ENCODE results near the gene DMXL2. TPM values are rescaled to one million over a fixed set of nuclear protein-coding genes. Genes with fewer than 3 reads are reported as not detected.
A peak's percentile ranks its signal among the peaks of the same experiment; 100 is the strongest.

The DMXL2 gene
- polyA plus RNA-seq, 1 of the 3 experiments (the other 2 are of a cell fraction): 6.4 TPM

DNA sequence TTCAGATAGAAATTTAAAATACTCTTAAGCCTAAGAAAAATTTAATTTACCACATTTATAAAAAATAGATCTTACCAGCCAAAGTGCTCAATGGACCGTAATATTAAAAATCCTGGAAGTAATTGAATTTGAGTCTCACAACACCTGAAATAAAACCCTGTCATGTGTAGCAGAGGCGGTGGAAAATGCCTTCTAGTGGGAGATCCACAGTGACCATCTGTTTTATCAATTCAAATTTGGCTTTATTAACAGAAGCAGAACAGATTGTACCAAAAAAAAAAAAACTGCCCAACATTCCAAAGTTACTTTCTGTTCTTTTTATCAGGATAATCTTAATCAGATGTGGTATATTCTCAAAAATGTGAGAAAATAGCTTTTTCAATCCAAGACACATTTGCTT lies 71.7 kb downstream of the DMXL2 start (continued):
- TF ChIP-seq REST (IDR thresholded peaks at IDR 0.05; ENCODE audit: low read depth, low read length) (no peak), SMC3 (IDR thresholded peaks at IDR 0.05; ENCODE audit: low read depth, low read length) (no peak)

GRCh38 chr15:51547656-51548055 lies 74.9 kb downstream of the DMXL2 start:
- Histone ChIP-seq H3K9me3 (no peaks in the 10 kb centered on the region), H4K20me1 (ENCODE audit: insufficient read depth) (no peaks in the 10 kb centered on the region), H3F3A (replicated peaks; ENCODE audit: insufficient read depth) (no peaks in the 10 kb centered on the region), H3K4me1 (ENCODE audit: control insufficient read depth in 1 of 2, insufficient read depth in 2 of 2, low read depth in 1 of 2, low read length in 1 of 2) (no peaks in the 10 kb centered on the region; a peak in 1 of 4 replicates), H2AFZ (ENCODE audit: low read depth) (no peak overlapping the region), H3K36me3 (replicated peaks in 1 of 2; ENCODE audit: control insufficient read depth in 1 of 2, insufficient read depth in 2 of 2, low read length in 1 of 2) (peaks cover 6 to 9% of the 10 kb centered on the region in 2 experiments), H3K4me3 (ENCODE audit: low read depth in 2 of 2, low read length in 1 of 2) (no peak overlapping the region), H3K27ac (ENCODE audit: low read depth in 2 of 2, low read length in 1 of 2) (no peak overlapping the region), H3K9ac (no peak overlapping the region), H3K4me2 (no peak overlapping the region), H3K9me2 (no peaks in the 10 kb centered on the region), H3K79me2 (ENCODE audit: insufficient read depth) (no peaks in the 10 kb centered on the region), H3K27me3 (ENCODE audit: insufficient read depth) (no peaks in the 10 kb centered on the region)
- POLR2A ChIA-PET: no interaction called here
- CTCF ChIA-PET: interaction anchor here (1.1 to 2.9 kb wide), 2 partner anchors 74 to 229 kb away, joined by 3 to 10 read pairs; no protein-coding TSS in a partner anchor
- no peak for TF ChIP-seq FOSL2 (IDR thresholded peaks at IDR 0.05; ENCODE audit: borderline replicate concordance, low read depth)
- WGBS (ENCODE audit: low lambda C conversion rate): 93% methylated on average over 2 of the region's 2 CpGs
- no peak for DNase-seq

DNA sequence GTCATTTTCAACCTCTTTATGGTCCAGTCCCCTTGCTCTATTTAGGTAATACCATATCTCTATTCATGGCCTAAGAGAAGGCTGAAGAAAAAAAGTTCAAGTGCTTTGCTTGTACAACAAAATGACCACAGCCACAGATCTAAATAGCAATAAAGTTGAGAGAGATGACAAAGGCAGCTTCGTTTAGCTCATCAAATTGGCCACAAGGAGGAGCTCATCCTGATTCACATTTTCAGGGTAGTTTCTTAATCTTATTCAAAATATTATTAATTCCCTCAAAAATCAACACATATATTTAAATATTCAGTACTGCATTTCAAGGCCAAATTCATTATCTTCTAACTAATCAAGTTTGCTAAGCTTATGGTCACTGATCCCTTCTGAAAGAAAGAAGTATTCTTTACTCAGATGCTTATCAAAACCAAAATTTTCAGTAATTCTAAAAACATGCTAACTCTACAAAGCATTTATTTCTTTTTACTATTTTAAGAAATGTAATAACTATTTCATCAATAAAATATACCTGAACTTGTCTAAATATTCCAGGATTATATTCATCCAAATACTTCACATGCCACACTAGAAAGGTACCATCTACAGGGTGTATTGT lies 85.5 kb downstream of the DMXL2 start:
- Histone ChIP-seq H3F3A (replicated peaks; ENCODE audit: insufficient read depth) (no peaks in the 10 kb centered on the region), H3K4me1 (ENCODE audit: control insufficient read depth in 1 of 2, insufficient read depth in 2 of 2, low read depth in 1 of 2, low read length in 1 of 2) (no peaks in the 10 kb centered on the region), H3K9ac (no peak overlapping the region), H3K27me3 (ENCODE audit: insufficient read depth) (no peaks in the 10 kb centered on the region), H3K36me3 (replicated peaks in 1 of 2; ENCODE audit: control insufficient read depth in 1 of 2, insufficient read depth in 2 of 2, low read length in 1 of 2) (peaks cover 6 to 21% of the 10 kb centered on the region in 2 experiments), H3K27ac (ENCODE audit: low read depth in 2 of 2, low read length in 1 of 2) (no peak overlapping the region), H3K9me2 (no peaks in the 10 kb centered on the region), H2AFZ (ENCODE audit: low read depth) (no peak overlapping the region), H3K4me3 (ENCODE audit: low read depth in 2 of 2, low read length in 1 of 2) (no peak overlapping the region), H3K79me2 (ENCODE audit: insufficient read depth) (no peaks in the 10 kb centered on the region; the same call in 1 of the 2 replicates), H3K4me2 (no peak overlapping the region), H4K20me1 (ENCODE audit: insufficient read depth) (no peaks in the 10 kb centered on the region), H3K9me3 (no peaks in the 10 kb centered on the region)
- peak; percentile 9 for DNase-seq
- 4% methylated on average over 1 of the region's 1 CpG for WGBS (ENCODE audit: low lambda C conversion rate)
- ChIA-PET CTCF (interaction anchor here (0.8 to 3.5 kb wide), 17 partner anchors 9 to 240 kb away, joined by 3 to 18 read pairs (median 4); partner anchors contain the start of gene DMXL2), POLR2A (interaction anchor here (0.6 kb wide), 1 partner anchor 86 kb away, joined by 3 read pairs; no protein-coding TSS in a partner anchor)
- TF ChIP-seq ZBTB33 (IDR thresholded peaks at IDR 0.05; ENCODE audit: borderline replicate concordance, low read depth): no peak
- TF ChIP-seq RXRA (IDR thresholded peaks at IDR 0.05; ENCODE audit: borderline replicate concordance, low read depth): no peak
- TF ChIP-seq YY1 (IDR thresholded peaks at IDR 0.05; ENCODE audit: low read depth): no peak
- TF ChIP-seq EZH2phosphoT487 (IDR thresholded peaks at IDR 0.05; ENCODE audit: borderline replicate concordance, low read depth): no peak
- TF ChIP-seq EP300 (IDR thresholded peaks at IDR 0.05; ENCODE audit: borderline replicate concordance in 1 of 2, low read depth in 1 of 2, low read length in 1 of 2): no peak
- TF ChIP-seq, protein P1, sequence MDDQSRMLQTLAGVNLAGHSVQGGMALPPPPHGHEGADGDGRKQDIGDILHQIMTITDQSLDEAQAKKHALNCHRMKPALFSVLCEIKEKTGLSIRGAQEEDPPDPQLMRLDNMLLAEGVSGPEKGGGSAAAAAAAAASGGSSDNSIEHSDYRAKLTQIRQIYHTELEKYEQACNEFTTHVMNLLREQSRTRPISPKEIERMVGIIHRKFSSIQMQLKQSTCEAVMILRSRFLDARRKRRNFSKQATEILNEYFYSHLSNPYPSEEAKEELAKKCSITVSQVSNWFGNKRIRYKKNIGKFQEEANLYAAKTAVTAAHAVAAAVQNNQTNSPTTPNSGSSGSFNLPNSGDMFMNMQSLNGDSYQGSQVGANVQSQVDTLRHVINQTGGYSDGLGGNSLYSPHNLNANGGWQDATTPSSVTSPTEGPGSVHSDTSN (IDR thresholded peaks at IDR 0.05): no peak
- TF ChIP-seq SMC3 (IDR thresholded peaks at IDR 0.05; ENCODE audit: low read depth, low read length): peak; percentile 37; the same call in 1 of the 2 replicates
- TF ChIP-seq ELF1 (IDR thresholded peaks at IDR 0.05): no peak
- TF ChIP-seq, protein P2, sequence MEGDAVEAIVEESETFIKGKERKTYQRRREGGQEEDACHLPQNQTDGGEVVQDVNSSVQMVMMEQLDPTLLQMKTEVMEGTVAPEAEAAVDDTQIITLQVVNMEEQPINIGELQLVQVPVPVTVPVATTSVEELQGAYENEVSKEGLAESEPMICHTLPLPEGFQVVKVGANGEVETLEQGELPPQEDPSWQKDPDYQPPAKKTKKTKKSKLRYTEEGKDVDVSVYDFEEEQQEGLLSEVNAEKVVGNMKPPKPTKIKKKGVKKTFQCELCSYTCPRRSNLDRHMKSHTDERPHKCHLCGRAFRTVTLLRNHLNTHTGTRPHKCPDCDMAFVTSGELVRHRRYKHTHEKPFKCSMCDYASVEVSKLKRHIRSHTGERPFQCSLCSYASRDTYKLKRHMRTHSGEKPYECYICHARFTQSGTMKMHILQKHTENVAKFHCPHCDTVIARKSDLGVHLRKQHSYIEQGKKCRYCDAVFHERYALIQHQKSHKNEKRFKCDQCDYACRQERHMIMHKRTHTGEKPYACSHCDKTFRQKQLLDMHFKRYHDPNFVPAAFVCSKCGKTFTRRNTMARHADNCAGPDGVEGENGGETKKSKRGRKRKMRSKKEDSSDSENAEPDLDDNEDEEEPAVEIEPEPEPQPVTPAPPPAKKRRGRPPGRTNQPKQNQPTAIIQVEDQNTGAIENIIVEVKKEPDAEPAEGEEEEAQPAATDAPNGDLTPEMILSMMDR (IDR thresholded peaks at IDR 0.05): peak; percentile 71
- TF ChIP-seq TCF12 (IDR thresholded peaks at IDR 0.05): no peak
- TF ChIP-seq RAD21 (IDR thresholded peaks at IDR 0.05; ENCODE audit: low read length): peak; percentile 46

Data from SK-N-SH (cell line).